Activated CD4-positive, alpha-beta T cell treated with anti-CD3 and anti-CD28 coated beads for 36 hours (primary cell): ENCODE measurements around the gene TCERG1L. TPM values are rescaled to one million over a fixed set of nuclear protein-coding genes. Genes with fewer than 3 reads are reported as not detected.
"Not testable (repeated sequence)": the region's sequence is repeated elsewhere in the genome, so short reads cannot be mapped to it uniquely, and the experiment has no call there.

Experiments
- ATAC-seq: fragments of 200-7000 bp; cut with Tn5 transposase; one replicate; pipeline ENCODE4 v1.10.0; 2021; ENCODE audit warnings: mild to moderate bottlenecking, moderate library complexity
- CTCF ChIA-PET: fragments of 350-600 bp; sonication (Branson Sonifier 250); formaldehyde crosslinking; loops from one replicate; lab custom pipeline; 2021; ENCODE audit warnings: antibody characterized with exemption; lab: Charles Lee
- POLR2A ChIA-PET: fragments of 350-600 bp; sonication (Branson Sonifier 250); formaldehyde crosslinking; loops from one replicate; lab custom pipeline; 2021; ENCODE audit warnings: antibody characterized with exemption, inconsistent platforms; lab: Charles Lee
- DNase-seq: peaks from one replicate; pipeline ENCODE4 v3.0.0-alpha.2; 2020
- H3K27ac Mint-ChIP-seq: one replicate; pipeline ENCODE4 v1.8.0; 2021; ENCODE audit warnings: mixed read lengths
- H3K27me3 Mint-ChIP-seq: one replicate; pipeline ENCODE4 v1.8.0; 2021; ENCODE audit warnings: mixed read lengths
- H3K36me3 Mint-ChIP-seq: one replicate; pipeline ENCODE4 v1.8.0; 2021; ENCODE audit warnings: low read depth, mixed read lengths
- H3K4me1 Mint-ChIP-seq: one replicate; pipeline ENCODE4 v1.8.0; 2021; ENCODE audit warnings: mixed read lengths
- H3K4me3 Mint-ChIP-seq: one replicate; pipeline ENCODE4 v1.8.0; 2021; ENCODE audit warnings: mild to moderate bottlenecking, moderate library complexity, mixed read lengths
- H3K9me3 Mint-ChIP-seq: one replicate; pipeline ENCODE4 v1.8.0; 2021; ENCODE audit warnings: low read depth, mixed read lengths
- intact Hi-C, 2 experiments: fragments of 100-400 bp; cut with DNase I in 1 of 2; cut with micrococcal nuclease in 1 of 2; formaldehyde crosslinking; loops; one replicate each; pipeline versions ENCODE4 v1.14.2 to v1.15.1; 2022 to 2024; cut with DNase I, micrococcal nuclease
- total RNA-seq, 2 experiments: library from RNA; stranded (reverse); gene quantifications; one replicate each; pipeline ENCODE4 v1.2.3, GENCODE V29; 2021

Gene TCERG1L
- total RNA-seq, 2 experiments from 2014 or later = 0.05 to 0.21 TPM

DNA sequence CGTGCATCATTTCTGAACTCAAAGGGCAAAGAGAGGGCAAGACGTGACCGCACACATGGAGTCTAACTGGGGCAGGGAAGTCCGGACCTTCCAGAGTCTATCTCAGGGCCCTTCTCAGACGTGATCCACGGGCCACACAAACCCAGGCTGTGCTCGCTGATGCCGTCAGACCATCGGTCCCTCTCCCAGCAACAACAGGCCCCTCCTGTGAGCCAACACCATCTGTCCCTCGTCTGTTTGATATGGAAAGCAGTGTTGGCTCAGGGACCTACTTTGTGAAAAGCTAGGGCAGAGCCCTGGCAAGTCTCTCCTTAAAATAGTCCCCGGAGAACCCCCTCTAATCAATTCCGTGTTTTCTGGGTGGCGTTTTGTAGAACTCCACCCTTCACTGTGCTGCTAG lies 208.8 kb downstream of the TCERG1L start:
- H3K27me3 Mint-ChIP-seq = no peaks in the 10 kb centered on the region
- H3K36me3 Mint-ChIP-seq = no peaks in the 10 kb centered on the region
- H3K4me1 Mint-ChIP-seq = no peaks in the 10 kb centered on the region
- DNase-seq (no peak), ATAC-seq (no peak)
- no peak overlapping the region for H3K27ac Mint-ChIP-seq
- H3K9me3 Mint-ChIP-seq = no peaks in the 10 kb centered on the region
- H3K4me3 Mint-ChIP-seq = no peak overlapping the region
- ChIA-PET CTCF (no interaction called here), POLR2A (no interaction called here)
- intact Hi-C loops = no loop called here

DNA sequence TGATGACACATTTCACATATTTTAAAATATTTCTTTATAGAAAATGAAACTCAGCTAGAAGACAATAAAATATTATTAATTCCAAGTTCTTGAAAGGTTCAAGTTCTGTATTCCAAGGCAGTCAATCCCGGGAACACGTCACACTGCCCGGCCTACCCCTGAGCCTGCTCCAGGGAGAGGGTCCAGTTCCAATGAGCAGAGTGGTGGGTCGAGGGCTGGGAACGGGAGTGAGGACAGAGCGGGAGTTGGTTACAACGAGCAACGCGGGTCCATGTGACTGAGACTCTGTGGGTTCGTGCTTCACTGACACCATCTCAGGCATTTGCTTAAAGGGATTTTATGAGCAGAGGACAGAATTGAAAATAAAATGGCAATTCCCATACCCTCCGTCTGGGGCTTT lies 209.4 kb downstream of the TCERG1L start:
- intact Hi-C loops = no loop called here
- no peaks in the 10 kb centered on the region for H3K36me3 Mint-ChIP-seq

DNA sequence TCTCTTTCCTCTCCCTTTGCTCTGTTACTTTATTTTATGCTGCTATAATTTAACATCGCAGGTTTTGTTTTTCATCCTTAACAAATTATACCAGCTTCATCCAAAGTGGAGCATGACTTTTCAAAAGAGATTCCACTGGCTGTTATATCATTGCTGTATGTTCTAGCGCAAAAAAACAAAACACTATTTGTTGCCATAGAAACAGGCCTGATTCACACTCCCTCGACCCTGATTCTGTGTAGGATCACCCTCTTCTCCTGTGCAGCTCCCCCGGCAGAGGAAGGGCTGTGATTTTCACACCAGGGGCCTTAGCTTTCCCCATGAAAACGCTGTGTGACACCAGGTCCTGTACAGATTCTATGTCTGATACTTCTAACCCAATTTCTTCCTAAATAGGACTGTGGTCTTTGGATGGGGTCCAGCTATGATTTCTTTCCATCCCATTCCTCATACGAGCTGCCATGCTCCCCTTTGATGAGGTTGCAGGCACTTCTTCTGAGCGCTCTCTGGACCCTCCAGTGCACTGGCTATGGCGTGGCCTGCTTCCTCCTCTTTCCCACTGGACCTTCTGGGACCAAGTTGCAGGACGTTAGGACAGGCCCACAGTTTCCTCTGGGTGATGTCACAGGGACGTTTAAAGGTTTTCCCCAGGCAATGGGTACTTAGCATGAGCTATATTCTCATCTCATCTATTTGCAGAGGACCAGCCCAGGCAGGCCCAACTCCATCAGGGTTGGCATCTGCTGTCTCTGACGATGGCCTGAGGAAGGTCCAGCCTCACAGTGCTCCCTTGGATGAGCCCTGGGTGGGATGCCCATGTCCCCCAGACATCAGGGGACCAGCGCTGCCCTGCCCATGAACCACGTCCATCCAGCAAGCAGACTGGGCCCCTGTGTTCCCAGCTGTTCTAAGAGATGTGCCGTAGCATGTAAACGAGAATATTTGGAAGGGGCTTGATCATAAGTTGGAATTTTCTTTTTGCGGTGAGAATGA lies 210.8 kb downstream of the TCERG1L start:
- POLR2A ChIA-PET, H3K27ac Mint-ChIP-seq, intact Hi-C loops, ATAC-seq, H3K36me3 Mint-ChIP-seq, H3K4me1 Mint-ChIP-seq, CTCF ChIA-PET, H3K9me3 Mint-ChIP-seq, H3K27me3 Mint-ChIP-seq, H3K4me3 Mint-ChIP-seq, DNase-seq: not testable (repeated sequence)

More for the DNA sequence above, 209.4 kb downstream of the TCERG1L start:
- CTCF ChIA-PET = no interaction called here
- Mint-ChIP-seq H3K4me1 (no peaks in the 10 kb centered on the region), H3K4me3 (no peak overlapping the region), H3K27ac (no peak overlapping the region), H3K9me3 (no peaks in the 10 kb centered on the region), H3K27me3 (no peaks in the 10 kb centered on the region)
- DNase-seq (no peak), ATAC-seq (no peak)
- POLR2A ChIA-PET = no interaction called here

DNA sequence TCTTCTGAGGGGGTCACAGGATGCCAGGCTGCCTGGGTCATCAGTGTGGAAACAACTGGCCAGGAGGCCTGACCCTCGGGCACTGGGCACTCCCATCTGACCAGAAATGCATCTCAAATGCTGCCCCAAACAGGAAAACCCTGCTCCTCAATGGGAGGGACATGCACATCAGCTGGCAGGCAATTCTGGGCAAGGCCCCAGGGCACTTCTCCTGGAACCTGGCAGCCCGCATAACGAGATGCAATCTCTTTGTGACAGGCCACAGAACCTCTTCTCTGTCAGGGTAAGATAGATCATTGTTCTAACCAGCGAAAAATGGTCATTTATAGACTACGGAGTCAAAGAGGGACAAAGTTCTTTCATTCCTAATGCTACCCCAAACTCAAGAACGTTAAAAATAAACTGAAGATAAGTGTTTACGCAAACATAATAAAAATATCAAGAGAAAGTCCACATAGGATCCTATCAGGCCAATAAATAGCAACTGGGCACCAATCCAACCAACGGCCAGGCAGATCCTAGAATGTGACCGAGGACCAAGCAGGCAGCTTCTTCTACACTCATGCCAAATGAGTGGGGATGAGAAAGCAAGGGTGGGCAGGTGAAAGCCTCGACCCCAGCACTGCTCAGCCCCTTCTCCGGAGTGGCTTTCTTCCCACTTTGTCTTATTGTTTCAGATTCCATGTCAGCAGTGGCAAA lies 212.3 kb downstream of the TCERG1L start:
- POLR2A ChIA-PET = no interaction called here
- CTCF ChIA-PET = no interaction called here
- intact Hi-C loops = no loop called here
- ATAC-seq = no peak
- Mint-ChIP-seq H3K4me1 (no peaks in the 10 kb centered on the region), H3K27me3 (no peaks in the 10 kb centered on the region), H3K9me3 (no peaks in the 10 kb centered on the region), H3K4me3 (no peak overlapping the region), H3K36me3 (no peaks in the 10 kb centered on the region), H3K27ac (no peak overlapping the region)
- no peak for DNase-seq

DNA sequence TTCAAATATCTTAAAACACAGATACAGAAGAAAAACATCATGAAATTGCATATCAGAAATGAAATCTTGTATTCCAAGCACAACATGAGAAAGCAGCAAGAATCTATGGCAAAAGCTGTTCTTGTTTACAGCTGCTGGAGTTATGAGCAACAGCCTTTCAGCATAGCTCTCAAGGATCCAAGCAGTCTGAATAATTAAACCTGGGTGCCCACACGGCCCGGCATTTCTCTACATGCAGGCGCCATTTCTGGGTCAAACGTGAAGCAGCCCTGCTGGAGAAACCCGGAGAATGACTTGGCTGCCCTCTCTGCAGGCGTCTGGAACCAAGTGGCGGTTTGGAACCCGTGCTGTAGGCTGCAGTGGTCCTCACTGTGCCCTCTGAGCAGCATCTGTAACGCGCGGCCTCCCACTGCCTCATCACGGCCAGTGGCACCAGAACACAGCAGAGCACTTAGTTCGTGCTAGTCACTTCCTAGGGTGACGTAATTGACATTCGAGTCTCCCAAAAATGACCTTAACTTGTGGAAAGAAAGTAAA lies 213.0 kb downstream of the TCERG1L start:
- ATAC-seq (no peak), DNase-seq (no peak)
- no peaks in the 10 kb centered on the region for H3K9me3 Mint-ChIP-seq
- CTCF ChIA-PET = no interaction called here
- POLR2A ChIA-PET = no interaction called here
- H3K36me3 Mint-ChIP-seq = no peaks in the 10 kb centered on the region
- intact Hi-C loops = no loop called here
- H3K27me3 Mint-ChIP-seq = no peaks in the 10 kb centered on the region
- H3K4me3 Mint-ChIP-seq = no peak overlapping the region
- no peak overlapping the region for H3K27ac Mint-ChIP-seq
- no peaks in the 10 kb centered on the region for H3K4me1 Mint-ChIP-seq

DNA sequence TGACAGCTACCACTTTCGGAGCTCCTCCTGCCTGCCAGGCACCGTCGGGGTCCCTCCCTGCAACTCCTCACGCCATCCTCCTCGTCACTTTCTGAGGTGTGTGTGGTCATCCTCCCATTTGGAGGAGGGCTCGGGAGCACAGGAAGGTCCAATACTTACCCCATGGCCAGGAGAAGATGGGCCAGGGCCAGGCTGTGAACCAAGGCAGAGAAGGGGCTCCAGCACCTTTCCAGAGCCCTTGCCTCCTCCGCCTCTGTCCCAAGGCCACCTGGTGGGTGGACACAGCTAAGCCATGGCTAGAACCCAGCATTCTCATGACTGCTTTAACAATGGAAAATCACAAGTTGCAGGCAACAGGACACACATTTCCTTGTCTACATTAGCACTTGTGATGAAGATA lies 215.5 kb downstream of the TCERG1L start:
- no peaks in the 10 kb centered on the region for H3K9me3 Mint-ChIP-seq
- ChIA-PET POLR2A (no interaction called here), CTCF (interaction anchor here (0.8 kb wide), 1 partner anchor 261 kb away, joined by 3 read pairs; no protein-coding TSS in a partner anchor)
- no peaks in the 10 kb centered on the region for H3K4me1 Mint-ChIP-seq
- ATAC-seq (no peak), DNase-seq (no peak)
- intact Hi-C loops = no loop called here
- H3K27ac Mint-ChIP-seq = no peak overlapping the region
- H3K36me3 Mint-ChIP-seq = no peaks in the 10 kb centered on the region
- H3K4me3 Mint-ChIP-seq = no peak overlapping the region
- H3K27me3 Mint-ChIP-seq = no peaks in the 10 kb centered on the region

DNA sequence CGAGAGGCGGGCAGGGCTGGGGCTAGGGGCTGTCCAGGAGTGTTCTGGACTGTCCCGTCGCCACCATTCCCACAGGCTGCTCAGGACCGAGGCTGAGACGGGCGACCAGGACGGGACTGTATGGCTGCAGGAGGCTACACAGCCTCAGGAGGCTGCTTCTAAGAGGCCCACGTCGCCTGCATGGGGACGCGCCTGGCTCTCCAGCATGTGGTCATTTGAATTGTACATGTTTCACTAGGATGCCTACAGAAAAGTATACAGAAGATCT lies 216.3 kb downstream of the TCERG1L start:
- Mint-ChIP-seq H3K4me1 (peaks cover 2% of the 10 kb centered on the region), H3K36me3 (no peaks in the 10 kb centered on the region), H3K27me3 (no peaks in the 10 kb centered on the region), H3K4me3 (no peak overlapping the region), H3K27ac (no peak overlapping the region), H3K9me3 (no peaks in the 10 kb centered on the region)
- intact Hi-C loops = no loop called here
- ChIA-PET CTCF (interaction anchor here (0.8 kb wide), 1 partner anchor 262 kb away, joined by 3 read pairs; no protein-coding TSS in a partner anchor), POLR2A (no interaction called here)
- ATAC-seq (no peak), DNase-seq (no peak)

DNA sequence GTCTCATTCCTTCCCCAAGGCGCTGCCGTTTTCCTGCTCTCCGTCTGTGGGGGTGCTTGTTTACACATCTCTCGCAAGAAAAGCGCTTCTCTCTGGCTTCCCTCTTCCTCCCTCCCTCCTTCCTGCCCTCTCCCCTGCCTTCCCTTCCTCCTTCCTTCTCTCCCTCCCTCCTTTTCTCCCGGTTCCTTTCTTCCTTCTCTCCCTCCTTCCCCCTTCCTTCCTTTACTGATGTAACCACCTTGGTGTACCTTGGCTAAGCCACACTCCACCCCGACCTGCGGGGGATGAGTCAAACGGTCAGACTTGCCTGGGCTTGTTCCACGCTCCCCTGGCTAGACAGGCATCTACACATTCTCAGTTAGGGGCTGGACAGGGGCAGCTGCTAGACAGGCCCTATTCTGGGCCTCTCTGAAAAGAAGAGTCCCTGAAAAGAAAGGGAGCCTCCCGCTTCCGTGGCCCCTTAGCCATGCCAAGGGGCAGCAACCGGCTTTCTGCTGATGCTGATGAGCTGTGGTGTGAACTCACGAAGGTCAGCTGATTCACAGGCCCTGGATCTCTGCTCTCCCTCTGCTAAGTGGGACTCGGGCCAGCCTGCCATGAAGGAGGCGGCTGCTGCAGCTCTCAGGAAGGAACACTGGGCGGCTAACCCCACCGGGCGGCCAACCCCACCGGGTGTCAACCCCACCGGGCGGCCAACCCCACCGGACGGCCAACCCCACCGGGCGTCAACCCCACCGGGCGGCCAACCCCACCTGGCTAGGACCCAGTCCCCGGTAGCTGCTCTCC lies 216.8 kb downstream of the TCERG1L start:
- H3K27ac Mint-ChIP-seq = no peak overlapping the region
- ATAC-seq = no peak
- CTCF ChIA-PET = no interaction called here

DNA sequence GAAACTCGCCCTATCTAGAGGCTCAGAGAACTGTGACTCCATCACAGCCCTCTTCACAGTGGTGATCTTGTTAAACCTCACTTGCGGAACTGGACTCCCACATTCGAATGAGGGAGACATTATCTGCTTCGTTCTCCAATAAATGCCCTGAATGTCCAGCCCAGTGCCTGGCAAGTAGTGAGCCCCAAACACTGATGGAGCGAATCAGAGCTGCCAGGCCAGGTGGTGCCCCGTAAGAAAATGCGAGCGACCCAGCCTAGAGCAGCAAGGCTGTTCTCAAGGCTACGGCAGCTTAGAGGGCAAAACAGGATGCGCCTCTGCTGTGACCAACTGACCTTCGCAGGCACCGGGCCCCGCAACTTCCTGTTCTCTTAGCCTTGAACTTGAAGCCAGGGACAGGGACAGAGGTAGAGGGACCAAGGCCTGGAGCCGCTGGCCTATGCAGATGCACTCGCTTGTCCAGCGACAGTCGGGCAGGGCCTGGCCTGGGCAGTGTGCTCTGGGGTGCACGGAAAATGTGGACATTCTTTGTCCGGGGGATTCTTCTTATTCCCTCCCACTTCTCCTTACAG lies 217.6 kb downstream of the TCERG1L start:
- Mint-ChIP-seq H3K4me1 (peaks cover 2% of the 10 kb centered on the region), H3K27me3 (no peaks in the 10 kb centered on the region), H3K9me3 (no peaks in the 10 kb centered on the region), H3K36me3 (no peaks in the 10 kb centered on the region), H3K4me3 (no peak overlapping the region), H3K27ac (no peak overlapping the region)
- DNase-seq (no peak), ATAC-seq (no peak)
- CTCF ChIA-PET = no interaction called here
- POLR2A ChIA-PET = no interaction called here
- intact Hi-C loops = no loop called here

More for the DNA sequence above, 216.8 kb downstream of the TCERG1L start:
- Mint-ChIP-seq H3K9me3 (no peaks in the 10 kb centered on the region), H3K27me3 (no peaks in the 10 kb centered on the region), H3K4me3 (no peak overlapping the region), H3K4me1 (peaks cover 2% of the 10 kb centered on the region), H3K36me3 (no peaks in the 10 kb centered on the region)
- POLR2A ChIA-PET = no interaction called here
- intact Hi-C loops = no loop called here
- no peak for DNase-seq

DNA sequence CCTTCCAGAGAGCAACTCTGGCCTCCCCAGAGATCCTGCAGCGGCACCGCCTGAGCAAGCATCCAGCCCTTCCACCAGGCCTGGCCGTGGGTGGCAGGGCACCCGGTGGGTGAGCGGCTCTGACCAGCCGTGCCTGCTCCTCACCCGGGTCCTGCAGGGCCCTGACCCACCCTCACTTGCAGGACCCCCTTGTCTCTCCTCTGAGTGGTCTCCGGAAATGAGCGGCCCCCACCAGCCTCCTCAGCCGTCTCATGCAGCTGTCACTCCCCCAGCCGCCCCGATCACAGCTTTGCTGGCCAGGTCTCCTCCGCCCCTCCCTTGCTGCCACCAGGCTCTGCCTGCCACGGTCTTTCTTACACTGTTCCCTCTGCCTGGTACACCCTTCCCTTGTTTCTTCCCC lies 218.2 kb downstream of the TCERG1L start:
- ChIA-PET CTCF (no interaction called here), POLR2A (no interaction called here)
- H3K4me1 Mint-ChIP-seq = peaks cover 4% of the 10 kb centered on the region
- intact Hi-C loops = no loop called here
- no peaks in the 10 kb centered on the region for H3K27me3 Mint-ChIP-seq
- DNase-seq (no peak), ATAC-seq (no peak)
- H3K4me3 Mint-ChIP-seq = no peak overlapping the region
- H3K9me3 Mint-ChIP-seq = no peaks in the 10 kb centered on the region
- H3K27ac Mint-ChIP-seq = no peak overlapping the region
- no peaks in the 10 kb centered on the region for H3K36me3 Mint-ChIP-seq

DNA sequence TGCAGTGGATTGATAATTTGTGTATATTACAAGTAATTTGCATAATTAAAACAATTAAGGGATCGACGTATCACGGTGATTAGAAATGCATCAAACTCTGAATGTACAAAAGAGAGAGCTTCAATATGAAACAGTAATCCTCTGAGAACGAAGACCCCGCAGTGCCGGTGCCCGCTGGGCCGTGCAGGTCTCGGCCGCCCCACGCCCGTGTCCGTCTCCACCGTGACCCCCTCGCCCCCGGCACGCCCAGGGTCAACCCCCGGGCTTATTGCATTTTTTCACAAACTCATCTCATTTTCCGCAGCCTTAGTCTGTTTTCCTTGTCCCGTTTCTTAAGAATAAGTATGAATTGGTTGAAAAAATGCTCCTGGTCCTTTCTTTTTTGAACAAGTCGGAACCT lies 218.6 kb downstream of the TCERG1L start:
- no peak overlapping the region for H3K4me3 Mint-ChIP-seq
- intact Hi-C loops = no loop called here
- H3K36me3 Mint-ChIP-seq = no peaks in the 10 kb centered on the region
- CTCF ChIA-PET = no interaction called here
- no peaks in the 10 kb centered on the region for H3K9me3 Mint-ChIP-seq
- no peaks in the 10 kb centered on the region for H3K27me3 Mint-ChIP-seq
- no peak for DNase-seq
- POLR2A ChIA-PET = no interaction called here
- H3K4me1 Mint-ChIP-seq = peaks cover 4% of the 10 kb centered on the region
- H3K27ac Mint-ChIP-seq = no peak overlapping the region
- no peak for ATAC-seq
